Myocyte (in vitro differentiated cells): ENCODE results near the gene SLC25A29. TPM values are rescaled to one million over a fixed set of nuclear protein-coding genes. Genes with fewer than 3 reads are reported as not detected.
A peak's percentile ranks its signal among the peaks of the same experiment; 100 is the strongest.

Experiments used
- microRNA counts: library from miRNA; unstranded; fragments of <30 nt; microRNA quantifications from one replicate; lab custom pipeline; 2016
- microRNA-seq: library from miRNA; unstranded; fragments of <30 nt; microRNA quantifications from one replicate; pipeline ENCODE4, GENCODE V29; 2016
- total RNA-seq: library from RNA; depleted of rRNA; stranded (reverse); fragments of >200 nt; gene quantifications from 2 replicates; pipeline ENCODE4 v1.2.3, GENCODE V29; 2014

SLC25A29 gene
- total RNA-seq, 1 donor from 2014 or later, result 93.0 TPM

MicroRNA genes within 50 kb of the gene (microRNA counts, 767-probe panel; counts per million panel counts)
- microRNA hsa-miR-345-5p (lab: Ali Mortazavi, UCI), result not detected

Small RNAs within 50 kb of the gene (microRNA-seq; reads per million reads assigned to microRNA genes)
- 133 reads per million, percentile 60 among the genes with 10 or more reads in this experiment for gene MIR345
- gene MIR6764, result 0.48 reads per million

Other genes starting within 250 kb of the SLC25A29 start
- 40.8 and 54.4 TPM in 2 replicates for gene EVL, start 241.0 kb downstream of the SLC25A29 start, total RNA-seq
- 0.11 and 0.16 TPM in 2 replicates for gene DEGS2, start 146.8 kb downstream of the SLC25A29 start, total RNA-seq
- gene YY1, start 67.3 kb downstream of the SLC25A29 start, total RNA-seq, result 39.3 and 39.9 TPM in 2 replicates
- not detected in 2 replicates for gene SLC25A47, start 16.9 kb upstream of the SLC25A29 start, total RNA-seq
- gene WDR25, start 70.0 kb upstream of the SLC25A29 start, total RNA-seq, result 13.8 and 19.1 TPM in 2 replicates